NCI-H524 (cell line): Measurements from ENCODE around the gene HYOU1.
"Not testable (repeated sequence)": the region's sequence is repeated elsewhere in the genome, so short reads cannot be mapped to it uniquely, and the experiment has no call there.

Experiments used
- DNase-seq, 2 experiments: peaks; one replicate each; lab custom pipeline; 2025; lab: John Stamatoyannopoulos, UW

HYOU1 gene

GRCh38 chr11:119087747-119088241 is 30.8 kb upstream of the HYOU1 start:
- DNase-seq, result no peak

DNA sequence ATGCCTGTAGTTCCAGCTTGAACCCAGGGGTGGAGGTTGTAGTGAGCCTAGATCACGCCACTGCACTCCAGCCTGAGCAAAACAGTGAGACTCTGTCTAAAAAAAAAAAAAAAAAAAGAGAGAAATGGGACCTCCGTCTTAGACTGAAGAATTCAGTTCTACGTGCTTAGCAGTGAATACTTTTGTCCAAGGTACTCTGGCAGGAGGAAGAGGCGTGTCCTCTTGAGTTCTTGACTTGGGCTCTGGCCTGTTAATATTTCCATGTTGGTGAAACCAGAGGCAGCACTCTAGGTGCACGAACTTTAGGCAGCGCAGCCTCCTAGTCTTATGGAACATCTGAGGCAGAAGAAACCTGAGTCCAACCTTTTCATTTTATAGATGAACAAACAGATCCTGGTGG is 30.1 kb upstream of the HYOU1 start:
- no peak for DNase-seq

DNA sequence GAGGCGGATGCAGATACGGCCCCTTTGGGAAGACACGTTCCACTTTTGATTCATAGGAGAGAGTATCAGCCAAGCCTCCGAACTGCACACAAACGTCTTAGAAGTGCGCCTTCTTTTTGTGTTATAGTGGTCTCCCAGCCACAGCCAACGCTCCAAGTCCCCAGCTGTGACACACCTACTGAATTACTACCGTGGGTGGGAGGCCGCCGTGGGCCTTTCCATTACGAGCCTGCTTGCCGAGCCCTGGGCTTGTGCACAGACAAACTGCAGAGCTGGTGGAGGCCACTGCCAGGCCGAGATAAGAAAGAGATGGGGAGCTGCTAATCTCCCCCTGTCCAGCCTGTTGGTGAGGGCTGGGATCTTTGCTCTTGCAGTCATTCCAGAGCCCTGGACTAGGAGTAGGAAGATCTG is 28.4 kb upstream of the HYOU1 start:
- no peak for DNase-seq

DNA sequence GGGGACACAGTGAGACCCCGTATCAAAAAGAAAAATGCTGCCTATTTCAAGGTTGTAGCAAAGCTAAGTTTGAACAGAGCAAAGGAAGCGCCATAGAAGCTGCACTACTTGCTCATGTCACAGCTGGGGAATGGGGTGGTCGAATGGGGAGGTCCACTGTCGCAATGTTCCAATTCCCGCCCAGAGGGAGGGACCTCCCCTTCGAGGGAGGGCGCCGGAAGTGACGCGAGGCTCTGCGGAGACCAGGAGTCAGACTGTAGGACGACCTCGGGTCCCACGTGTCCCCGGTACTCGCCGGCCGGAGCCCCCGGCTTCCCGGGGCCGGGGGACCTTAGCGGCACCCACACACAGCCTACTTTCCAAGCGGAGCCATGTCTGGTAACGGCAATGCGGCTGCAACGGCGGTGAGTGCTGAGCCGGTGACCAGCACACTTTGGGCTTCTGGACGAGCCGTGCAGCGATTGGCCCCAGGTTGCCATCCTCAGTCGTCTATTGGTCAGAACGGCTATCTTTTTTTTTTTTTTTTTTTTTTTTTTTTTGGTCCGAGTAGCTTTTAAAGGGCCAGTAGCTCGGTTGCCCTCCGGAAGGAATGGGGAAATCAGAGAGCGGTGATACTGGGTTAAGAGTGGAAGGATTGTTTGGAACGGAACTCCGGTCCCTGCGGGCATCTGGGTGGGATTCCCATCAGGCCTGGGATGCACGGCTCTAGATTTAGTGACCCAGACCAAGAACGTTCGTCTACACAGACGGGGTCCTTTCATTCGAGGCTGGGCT is 27.8 kb upstream of the HYOU1 start, which contains the start of gene HMBS:
Gene HMBS (plus strand): TSS at position 219 of the 774 bp plus-strand sequence. CDS start 153 bp downstream, at position 372.
- peak; percentile 90 for DNase-seq

GRCh38 chr11:119081682-119082260 is 24.8 kb upstream of the HYOU1 start:
- DNase-seq, result no peak

DNA sequence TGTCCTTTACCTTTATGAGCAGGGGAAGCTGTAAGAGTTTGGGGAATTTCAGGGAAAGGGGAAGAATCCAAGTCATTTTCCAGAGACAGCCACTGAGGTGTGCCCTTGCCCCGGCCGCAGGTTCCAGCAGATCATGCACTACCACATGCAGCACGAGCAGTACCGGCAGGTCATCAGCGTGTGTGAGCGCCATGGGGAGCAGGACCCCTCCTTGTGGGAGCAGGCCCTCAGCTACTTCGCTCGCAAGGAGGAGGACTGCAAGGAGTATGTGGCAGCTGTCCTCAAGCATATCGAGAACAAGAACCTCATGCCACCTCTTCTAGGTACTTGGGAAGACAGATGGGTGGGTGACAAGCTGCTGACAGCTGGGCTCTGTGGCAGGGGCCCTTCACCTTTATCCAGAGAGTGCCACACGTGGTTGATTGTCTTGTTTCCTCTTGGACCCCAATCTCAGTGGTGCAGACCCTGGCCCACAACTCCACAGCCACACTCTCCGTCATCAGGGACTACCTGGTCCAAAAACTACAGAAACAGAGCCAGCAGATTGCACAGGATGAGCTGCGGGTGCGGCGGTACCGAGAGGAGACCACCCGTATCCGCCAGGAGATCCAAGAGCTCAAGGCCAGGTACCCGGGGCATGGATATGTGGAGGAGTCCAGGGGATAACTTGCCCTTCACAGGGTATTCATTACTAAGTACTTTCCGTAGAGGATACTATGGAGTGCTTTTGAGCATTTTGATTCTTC is 21.8 kb upstream of the HYOU1 start:
- no peak for DNase-seq

GRCh38 chr11:119077839-119078238 is 20.8 kb upstream of the HYOU1 start:
- DNase-seq, result no peak

DNA sequence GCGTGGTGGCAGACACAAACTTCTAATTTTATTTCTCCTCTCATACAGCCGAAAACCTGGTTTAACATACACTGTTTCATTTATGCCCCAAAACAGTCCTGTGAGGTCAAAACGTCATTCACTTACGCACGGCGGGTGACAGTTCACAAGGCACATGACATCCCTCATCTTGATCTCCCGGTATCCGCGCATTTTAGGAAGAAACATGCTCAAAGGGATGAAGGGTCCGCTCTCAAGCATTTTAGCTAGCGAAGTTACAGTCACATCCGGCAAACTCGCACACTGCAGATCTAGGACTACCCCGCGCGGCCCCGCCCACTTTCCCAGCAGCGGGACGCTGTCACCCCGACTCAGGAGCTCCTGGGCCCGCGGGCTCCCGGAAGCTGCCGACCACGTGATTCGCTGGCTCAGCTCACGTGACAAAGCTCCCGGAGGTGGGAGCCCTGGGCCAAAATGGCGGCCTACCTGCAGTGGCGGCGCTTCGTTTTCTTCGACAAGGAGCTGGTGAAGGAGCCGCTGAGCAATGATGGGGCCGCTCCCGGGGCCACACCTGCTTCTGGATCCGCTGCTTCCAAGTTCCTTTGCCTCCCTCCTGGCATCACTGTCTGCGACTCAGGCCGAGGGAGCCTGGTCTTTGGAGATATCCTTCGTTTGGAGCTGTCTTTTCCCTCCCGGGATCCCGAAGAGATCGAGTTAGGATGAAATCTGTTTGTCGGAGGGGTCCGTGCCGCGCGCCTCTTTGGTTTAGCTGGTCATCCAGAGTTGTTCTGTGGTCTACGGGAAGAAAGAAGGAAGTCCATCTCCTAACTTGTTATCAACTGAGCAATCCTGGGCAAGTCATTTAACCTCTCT is 10.6 kb upstream of the HYOU1 start, which contains the start of gene VPS11:
Gene VPS11 (plus strand): TSS at position 448 of the 852 bp plus-strand sequence. CDS start 6 bp downstream, at position 454.
- peak; percentile 84 to 95 for DNase-seq

GRCh38 chr11:119065369-119065768 is 8.4 kb upstream of the HYOU1 start:
- DNase-seq, result peak in 1 of 2 experiments; percentile 36

- DNase-seq, result no peak
These were observed 5.8 kb upstream of the HYOU1 start for GRCh38 chr11:119062779-119063178.

DNA sequence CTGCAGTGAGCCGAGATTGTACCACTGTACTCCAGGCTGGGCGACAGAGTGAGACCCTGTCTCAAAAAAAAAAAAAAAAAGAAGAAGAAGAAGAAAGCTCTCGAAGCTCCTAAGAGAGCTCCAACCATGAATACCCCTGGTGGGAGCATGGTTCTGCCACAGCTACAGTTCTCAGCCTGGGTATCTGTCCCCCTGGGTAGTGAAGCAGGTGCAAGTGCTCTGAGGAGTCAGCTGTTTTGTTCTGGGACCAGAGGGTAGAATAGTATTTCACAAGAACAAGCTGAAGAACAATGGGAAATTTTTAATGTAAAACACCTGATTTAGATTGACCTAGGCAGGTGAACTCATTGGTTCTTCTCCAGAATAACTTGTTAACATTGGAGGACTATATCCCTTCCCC is 4.3 kb upstream of the HYOU1 start:
- DNase-seq, result no peak

GRCh38 chr11:119059128-119059527 is 2.1 kb upstream of the HYOU1 start:
- DNase-seq, result not testable (repeated sequence)

DNA sequence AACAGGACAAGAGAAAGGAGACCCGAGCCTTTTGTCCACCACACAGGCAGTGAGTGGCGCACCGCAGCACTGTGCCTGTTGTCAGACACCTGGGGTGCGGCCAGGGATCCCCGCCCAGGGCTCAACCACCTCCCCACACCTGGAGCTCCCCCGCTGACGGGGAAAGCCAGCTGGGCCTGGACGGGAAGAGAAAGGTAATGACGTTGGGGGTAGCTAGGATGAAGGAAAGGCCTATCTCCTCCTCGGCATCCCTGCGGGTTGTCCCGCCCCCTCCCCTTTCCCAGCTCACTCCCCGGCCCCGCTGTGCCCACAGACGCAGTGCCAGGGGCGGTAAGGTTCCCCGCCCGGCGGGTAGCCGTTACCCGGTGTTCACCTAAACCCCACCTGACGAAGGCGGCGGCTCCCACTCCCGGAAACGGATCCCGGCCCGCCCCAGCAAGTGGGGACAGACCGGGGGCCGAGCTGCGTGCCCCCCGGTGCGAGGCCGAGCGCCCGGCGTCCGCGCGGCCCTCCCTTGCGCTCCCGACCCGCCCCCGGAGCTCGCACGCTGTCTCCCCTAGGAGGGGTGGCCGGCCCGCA is 495 bp downstream of the HYOU1 start:
- DNase-seq, result peak in 1 of 2 experiments; percentile 41

DNA sequence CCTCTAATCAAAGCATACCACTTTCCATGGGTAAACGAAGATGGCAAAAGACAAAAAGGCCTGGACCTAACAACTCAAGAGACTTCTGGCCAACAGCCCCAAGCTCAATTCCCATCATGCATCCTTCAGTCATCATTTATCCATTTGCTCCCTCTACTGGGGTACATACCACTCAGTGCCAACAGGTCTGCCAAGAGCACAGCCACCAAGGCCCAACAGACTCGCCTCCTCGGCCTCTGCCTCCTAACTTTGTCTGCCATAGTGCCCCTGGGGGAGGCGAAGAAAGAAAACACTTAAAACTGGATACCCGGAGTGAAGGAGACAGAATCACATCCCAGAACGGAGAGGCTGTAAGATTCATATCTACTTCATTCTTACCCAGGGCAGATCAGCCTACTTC is 1.1 kb downstream of the HYOU1 start:
- peak; percentile 8 to 12 for DNase-seq

GRCh38 chr11:119054418-119054817 is 2.6 kb downstream of the HYOU1 start:
- DNase-seq, result no peak

- DNase-seq, result no peak
These were observed 4.7 kb downstream of the HYOU1 start for GRCh38 chr11:119052163-119052814.

GRCh38 chr11:119051440-119052162 is 5.4 kb downstream of the HYOU1 start:
- no peak for DNase-seq

GRCh38 chr11:119049081-119049480 is 7.9 kb downstream of the HYOU1 start:
- DNase-seq, result no peak

- no peak for DNase-seq
These were observed 8.4 kb downstream of the HYOU1 start for GRCh38 chr11:119048644-119049043.

DNA sequence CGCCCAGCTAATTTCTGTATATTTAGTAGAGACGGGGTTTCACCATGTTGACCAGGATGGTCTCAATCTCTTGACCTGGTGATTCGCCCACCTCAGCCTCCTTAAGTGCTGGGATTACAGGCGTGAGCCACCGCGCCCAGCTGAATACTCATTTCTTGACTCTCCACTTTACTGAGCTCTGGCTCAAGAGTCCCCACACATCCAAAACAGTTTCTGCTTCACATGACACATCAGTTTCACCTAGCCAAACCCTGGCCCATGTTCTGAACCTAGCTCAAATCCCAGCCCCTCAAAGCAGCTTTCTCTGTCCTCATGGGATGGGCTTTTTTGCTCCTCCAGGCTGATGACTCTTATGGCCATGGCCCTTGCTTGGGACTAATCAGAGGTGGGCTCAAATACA is 9.8 kb downstream of the HYOU1 start:
- no peak for DNase-seq
